ENCODE results near the gene RUBCN. TPM values are rescaled to one million over a fixed set of nuclear protein-coding genes. Genes with fewer than 3 reads are reported as not detected.
"Not testable (repeated sequence)": the region's sequence is repeated elsewhere in the genome, so short reads cannot be mapped to it uniquely, and the experiment has no call there.

RUBCN gene
- polyA plus RNA-seq, 1 donor = 10.5 TPM

GRCh38 chr3:197734667-197735318 is 1.9 kb downstream of the RUBCN start:
- no peak for DNase-seq (ENCODE audit: low read depth)

- no peak for DNase-seq (ENCODE audit: low read depth)
Measured at GRCh38 chr3:197733042-197733441, 3.7 kb downstream of the RUBCN start.

- not testable (repeated sequence) for DNase-seq (ENCODE audit: low read depth)
Measured at GRCh38 chr3:197731483-197731882, 5.2 kb downstream of the RUBCN start.

- not testable (repeated sequence) for DNase-seq (ENCODE audit: low read depth)
Measured at GRCh38 chr3:197730770-197731169, 5.9 kb downstream of the RUBCN start.

GRCh38 chr3:197730200-197730599 is 6.5 kb downstream of the RUBCN start:
- DNase-seq (ENCODE audit: low read depth) = no peak

- DNase-seq (ENCODE audit: low read depth) = no peak
Measured at GRCh38 chr3:197728487-197728886, 8.2 kb downstream of the RUBCN start.

- DNase-seq (ENCODE audit: low read depth) = not testable (repeated sequence)
Measured at GRCh38 chr3:197727878-197728277, 8.8 kb downstream of the RUBCN start.

- DNase-seq (ENCODE audit: low read depth) = no peak
Measured at GRCh38 chr3:197722734-197723133, 14.0 kb downstream of the RUBCN start.

GRCh38 chr3:197720694-197721093 is 16.0 kb downstream of the RUBCN start:
- DNase-seq (ENCODE audit: low read depth) = no peak

GRCh38 chr3:197718891-197719290 is 17.8 kb downstream of the RUBCN start:
- no peak for DNase-seq (ENCODE audit: low read depth)

GRCh38 chr3:197714251-197714650 is 22.5 kb downstream of the RUBCN start:
- DNase-seq (ENCODE audit: low read depth) = no peak

GRCh38 chr3:197713477-197713822 is 23.3 kb downstream of the RUBCN start:
- DNase-seq (ENCODE audit: low read depth) = no peak

- peak; percentile 64 for DNase-seq (ENCODE audit: low read depth)
Measured at GRCh38 chr3:197711973-197712707, 24.6 kb downstream of the RUBCN start.

GRCh38 chr3:197710965-197711364 is 25.7 kb downstream of the RUBCN start:
- not testable (repeated sequence) for DNase-seq (ENCODE audit: low read depth)

GRCh38 chr3:197709135-197709534 is 27.6 kb downstream of the RUBCN start:
- no peak for DNase-seq (ENCODE audit: low read depth)

GRCh38 chr3:197706658-197707057 is 30.0 kb downstream of the RUBCN start:
- DNase-seq (ENCODE audit: low read depth) = no peak

- no peak for DNase-seq (ENCODE audit: low read depth)
Measured at GRCh38 chr3:197701841-197702240, 34.9 kb downstream of the RUBCN start.

GRCh38 chr3:197700095-197700494 is 36.6 kb downstream of the RUBCN start:
- no peak for DNase-seq (ENCODE audit: low read depth)

- no peak for DNase-seq (ENCODE audit: low read depth)
Measured at GRCh38 chr3:197697355-197697754, 39.3 kb downstream of the RUBCN start.

- no peak for DNase-seq (ENCODE audit: low read depth)
Measured at GRCh38 chr3:197694251-197694650, 42.5 kb downstream of the RUBCN start.

GRCh38 chr3:197692641-197693040 is 44.1 kb downstream of the RUBCN start:
- DNase-seq (ENCODE audit: low read depth) = no peak

GRCh38 chr3:197690754-197691153 is 46.0 kb downstream of the RUBCN start:
- no peak for DNase-seq (ENCODE audit: low read depth)

GRCh38 chr3:197687570-197687969 is 49.1 kb downstream of the RUBCN start:
- no peak for DNase-seq (ENCODE audit: low read depth)
